ENCODE data around the gene MARK2.

Gene MARK2

DNA sequence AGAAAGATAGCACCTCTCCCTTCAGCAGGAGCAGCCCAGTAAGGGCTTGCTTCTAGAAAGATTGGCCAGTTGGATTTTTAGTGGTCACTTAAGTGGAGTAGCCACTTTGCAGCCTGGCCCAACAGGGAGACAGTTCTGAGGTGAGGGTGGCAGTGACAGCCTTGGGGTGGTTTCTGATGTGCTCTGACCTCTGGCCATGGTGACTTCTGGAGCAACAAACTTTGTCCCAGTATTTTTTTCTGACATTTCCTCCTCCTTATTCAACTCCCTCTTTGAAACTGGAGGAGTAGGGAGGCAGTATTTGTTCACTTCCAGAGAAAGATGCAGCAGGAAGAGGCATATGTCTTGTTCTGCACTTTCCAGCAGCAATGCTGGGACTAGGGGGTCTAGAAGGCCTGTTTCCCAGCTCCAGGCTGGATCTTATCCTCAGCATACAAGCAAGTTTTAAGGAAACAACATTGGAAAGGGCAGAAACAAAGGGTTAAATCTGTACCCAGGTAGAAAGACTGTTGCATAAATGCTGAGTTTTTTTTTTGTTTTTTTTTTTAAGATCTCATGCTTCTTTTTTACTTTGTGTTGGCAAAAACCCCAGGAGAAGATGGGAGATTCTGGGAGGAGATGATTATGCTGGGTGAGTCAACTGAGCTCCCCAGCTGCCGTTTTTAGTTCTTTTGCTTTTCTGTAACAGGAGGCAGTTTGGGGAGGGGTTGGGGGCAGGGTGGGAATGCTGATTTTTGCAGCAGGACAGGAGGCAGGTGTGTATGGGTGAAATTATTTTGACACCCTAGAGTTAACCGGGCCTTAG is 40.9 kb downstream of the MARK2 start:
- Histone ChIP-seq H3K36me3 (peaks cover 0 to 5% (median 0%) of the 10 kb centered on the region in 3 donors), H3K4me1 (peaks cover 0 to 32% (median 10%) of the 10 kb centered on the region in 4 donors), H3K27ac (no peak overlapping the region), H3K27me3 (no peaks in the 10 kb centered on the region), H3K4me3 (no peak overlapping the region), H3K9me3 (no peaks in the 10 kb centered on the region)
- TF ChIP-seq, protein P1, sequence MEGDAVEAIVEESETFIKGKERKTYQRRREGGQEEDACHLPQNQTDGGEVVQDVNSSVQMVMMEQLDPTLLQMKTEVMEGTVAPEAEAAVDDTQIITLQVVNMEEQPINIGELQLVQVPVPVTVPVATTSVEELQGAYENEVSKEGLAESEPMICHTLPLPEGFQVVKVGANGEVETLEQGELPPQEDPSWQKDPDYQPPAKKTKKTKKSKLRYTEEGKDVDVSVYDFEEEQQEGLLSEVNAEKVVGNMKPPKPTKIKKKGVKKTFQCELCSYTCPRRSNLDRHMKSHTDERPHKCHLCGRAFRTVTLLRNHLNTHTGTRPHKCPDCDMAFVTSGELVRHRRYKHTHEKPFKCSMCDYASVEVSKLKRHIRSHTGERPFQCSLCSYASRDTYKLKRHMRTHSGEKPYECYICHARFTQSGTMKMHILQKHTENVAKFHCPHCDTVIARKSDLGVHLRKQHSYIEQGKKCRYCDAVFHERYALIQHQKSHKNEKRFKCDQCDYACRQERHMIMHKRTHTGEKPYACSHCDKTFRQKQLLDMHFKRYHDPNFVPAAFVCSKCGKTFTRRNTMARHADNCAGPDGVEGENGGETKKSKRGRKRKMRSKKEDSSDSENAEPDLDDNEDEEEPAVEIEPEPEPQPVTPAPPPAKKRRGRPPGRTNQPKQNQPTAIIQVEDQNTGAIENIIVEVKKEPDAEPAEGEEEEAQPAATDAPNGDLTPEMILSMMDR (IDR thresholded peaks at IDR 0.05), result no peak
- DNase-seq, result no peak
- intact Hi-C loops (cut with DNase I; ENCODE audit: low total_unique reads), result no loop called here

- DNase-seq, result no peak
- intact Hi-C loops (cut with DNase I; ENCODE audit: low total_unique reads), result no loop called here
- H3K4me3 ChIP-seq, result no peak overlapping the region
- peaks cover 0 to 36% (median 7%) of the 10 kb centered on the region in 4 donors for H3K4me1 ChIP-seq
- TF ChIP-seq, protein P1 (IDR thresholded peaks at IDR 0.05), result no peak
- H3K9me3 ChIP-seq, result no peaks in the 10 kb centered on the region
- no peaks in the 10 kb centered on the region for H3K27me3 ChIP-seq
- peaks cover 0 to 5% (median 0%) of the 10 kb centered on the region in 3 donors for H3K36me3 ChIP-seq
- H3K27ac ChIP-seq, result no peak overlapping the region
These were observed 41.5 kb downstream of the MARK2 start for GRCh38 chr11:63880403-63880790.

- H3K4me1 ChIP-seq, result peaks cover 0 to 49% (median 16%) of the 10 kb centered on the region in 4 donors
- no peaks in the 10 kb centered on the region for H3K36me3 ChIP-seq
- TF ChIP-seq, protein P1 (IDR thresholded peaks at IDR 0.05), result no peak
- H3K4me3 ChIP-seq, result no peak overlapping the region
- H3K27ac ChIP-seq, result no peak overlapping the region
- peak in 1 of 2 donors; percentile 34 for DNase-seq
- intact Hi-C loops (cut with DNase I; ENCODE audit: low total_unique reads), result no loop called here
- no peaks in the 10 kb centered on the region for H3K27me3 ChIP-seq
- no peaks in the 10 kb centered on the region for H3K9me3 ChIP-seq
These were observed 43.8 kb downstream of the MARK2 start for GRCh38 chr11:63882555-63883242.

GRCh38 chr11:63883791-63884190 is 44.9 kb downstream of the MARK2 start:
- H3K27me3 ChIP-seq, result no peaks in the 10 kb centered on the region
- H3K4me1 ChIP-seq, result peaks cover 0 to 60% (median 27%) of the 10 kb centered on the region in 4 donors
- TF ChIP-seq, protein P1 (IDR thresholded peaks at IDR 0.05), result no peak
- no peak overlapping the region for H3K27ac ChIP-seq
- intact Hi-C loops (cut with DNase I; ENCODE audit: low total_unique reads), result no loop called here
- H3K36me3 ChIP-seq, result no peaks in the 10 kb centered on the region
- DNase-seq, result no peak
- H3K9me3 ChIP-seq, result no peaks in the 10 kb centered on the region
- no peak overlapping the region for H3K4me3 ChIP-seq

- Histone ChIP-seq H3K27me3 (no peaks in the 10 kb centered on the region), H3K4me1 (peaks cover 0 to 65% (median 33%) of the 10 kb centered on the region in 4 donors), H3K36me3 (no peaks in the 10 kb centered on the region), H3K4me3 (no peak overlapping the region), H3K27ac (no peak overlapping the region), H3K9me3 (no peaks in the 10 kb centered on the region)
- TF ChIP-seq, protein P1 (IDR thresholded peaks at IDR 0.05), result no peak
- intact Hi-C loops (cut with DNase I; ENCODE audit: low total_unique reads), result no loop called here
- no peak for DNase-seq
These were observed 45.5 kb downstream of the MARK2 start for GRCh38 chr11:63884196-63884932.

Data from tibial artery (tissue), 4 donors.